Muscle of arm (tissue), 14 donors: Measurements from ENCODE around the gene GC. TPM values are rescaled to one million over a fixed set of nuclear protein-coding genes. Genes with fewer than 3 reads are reported as not detected.
"Not testable (repeated sequence)": the region's sequence is repeated elsewhere in the genome, so short reads cannot be mapped to it uniquely, and the experiment has no call there.

Source experiments
- DNase-seq: peaks from one replicate; pipeline ENCODE4 v3.0.0-alpha.2; 2013
- long read RNA-seq, 11 donors: transcript quantifications; one replicate each; lab custom pipeline, GENCODE V29; 2026
- polyA plus RNA-seq, 12 donors: library from polyadenylated mRNA; unstranded; fragments of 120-200 nt; gene quantifications; one replicate each; pipeline ENCODE4 v1.2.1, GENCODE V29; 2013; ENCODE audit not compliant: insufficient read length in 12 of 12

The GC gene, protein sequence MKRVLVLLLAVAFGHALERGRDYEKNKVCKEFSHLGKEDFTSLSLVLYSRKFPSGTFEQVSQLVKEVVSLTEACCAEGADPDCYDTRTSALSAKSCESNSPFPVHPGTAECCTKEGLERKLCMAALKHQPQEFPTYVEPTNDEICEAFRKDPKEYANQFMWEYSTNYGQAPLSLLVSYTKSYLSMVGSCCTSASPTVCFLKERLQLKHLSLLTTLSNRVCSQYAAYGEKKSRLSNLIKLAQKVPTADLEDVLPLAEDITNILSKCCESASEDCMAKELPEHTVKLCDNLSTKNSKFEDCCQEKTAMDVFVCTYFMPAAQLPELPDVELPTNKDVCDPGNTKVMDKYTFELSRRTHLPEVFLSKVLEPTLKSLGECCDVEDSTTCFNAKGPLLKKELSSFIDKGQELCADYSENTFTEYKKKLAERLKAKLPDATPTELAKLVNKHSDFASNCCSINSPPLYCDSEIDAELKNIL
- 10 to 100 TPM in 1 of 12 donors, under 1 TPM in 4, not detected in 7; 0.14 to 11.8 (median 0.60) TPM for polyA plus RNA-seq
- long read RNA-seq, donor 1, partial matches to known transcripts: 0 of 1 reads
- long read RNA-seq, donor 1, other reads (novel, unspliced or antisense): 0 of 1 reads
- long read RNA-seq, donor 2: 0 reads
- long read RNA-seq, donor 3: 0 reads
- long read RNA-seq, donor 4: 0 reads
- long read RNA-seq, donor 5: 0 reads
- long read RNA-seq, donor 6: 0 reads
- long read RNA-seq, donor 7: 0 reads
- long read RNA-seq, donor 8: 0 reads
- long read RNA-seq, donor 9: 0 reads
- long read RNA-seq, donor 10, partial matches to known transcripts: 0 of 1 reads
- long read RNA-seq, donor 10, other reads (novel, unspliced or antisense): 0 of 1 reads
- long read RNA-seq, donor 11: 0 reads

DNA sequence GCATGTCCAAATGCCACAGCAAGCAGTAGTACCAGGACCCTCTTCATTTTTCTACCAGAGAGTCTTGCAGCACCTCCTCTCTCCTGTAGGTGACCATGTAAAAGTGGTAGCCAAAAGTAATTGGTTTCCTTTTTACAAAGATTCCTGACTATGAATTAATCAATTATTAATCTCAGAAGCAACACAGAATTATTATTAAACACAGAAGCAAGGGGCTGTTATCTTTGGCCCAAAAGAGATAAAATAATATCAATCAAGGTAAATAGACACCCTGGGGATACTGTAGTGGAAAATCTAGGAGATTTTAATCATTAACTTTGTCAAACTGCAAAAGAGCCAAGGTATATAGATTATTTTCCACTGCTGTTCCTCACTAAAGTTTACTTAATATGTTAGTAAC lies at the start of gene GC:
Gene GC, minus strand, starts transcription at position 108 of the 400 bp plus-strand sequence. Its CDS starts 61 bp downstream, at position 47.
- DNase-seq: no peak

DNA sequence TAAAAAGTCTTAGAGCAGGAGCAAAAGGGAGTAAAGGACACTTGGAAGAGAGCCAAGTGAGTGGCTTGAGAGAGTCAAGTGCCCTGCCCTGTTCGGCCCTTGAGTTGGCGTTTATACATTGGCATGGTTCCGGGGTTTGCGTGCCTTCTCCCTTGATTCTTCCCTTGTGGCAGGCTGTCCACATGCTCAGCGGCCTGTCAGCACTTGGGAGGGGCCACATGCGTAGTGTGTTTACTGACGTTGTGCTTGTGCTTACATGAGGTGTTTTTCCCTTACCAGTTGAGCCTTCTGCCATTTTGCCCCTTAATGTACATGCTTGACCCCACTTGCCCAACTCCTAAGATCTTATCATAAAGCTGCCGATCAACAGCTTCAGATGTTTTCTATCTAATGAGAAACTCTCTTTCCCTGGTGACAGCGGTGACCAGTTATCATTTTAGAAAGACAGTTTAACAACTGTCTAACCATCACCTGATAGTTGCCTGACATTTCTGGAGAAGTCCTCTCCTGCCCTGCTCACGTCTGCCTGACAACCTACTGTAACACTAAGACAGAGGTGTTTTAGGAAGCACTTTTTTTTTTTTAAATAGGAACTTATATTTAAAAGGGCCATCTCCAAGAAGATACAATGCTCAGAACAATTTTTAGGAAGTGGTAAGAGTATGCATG lies 49.5 kb upstream of the GC start:
- DNase-seq: no peak

DNA sequence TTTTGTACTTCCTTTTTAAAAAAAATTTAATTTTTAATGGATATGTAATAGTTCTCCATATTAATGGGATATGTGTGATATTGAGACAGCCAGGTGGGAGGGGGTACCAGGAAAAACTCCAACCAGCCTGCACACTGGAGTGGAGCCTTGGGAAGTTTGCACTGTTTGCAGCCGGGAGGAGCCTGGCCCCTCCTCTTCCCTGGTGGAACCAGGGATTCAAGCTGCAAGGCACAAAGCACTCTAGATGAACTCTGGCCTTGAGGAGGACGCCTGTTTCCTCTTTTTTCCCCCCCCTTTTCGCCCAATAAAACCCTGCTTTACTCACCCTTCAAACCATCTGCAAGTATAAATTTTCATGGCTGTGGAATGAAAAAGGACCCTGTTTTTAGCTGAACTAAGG lies 48.2 kb upstream of the GC start:
- no peak for DNase-seq

DNA sequence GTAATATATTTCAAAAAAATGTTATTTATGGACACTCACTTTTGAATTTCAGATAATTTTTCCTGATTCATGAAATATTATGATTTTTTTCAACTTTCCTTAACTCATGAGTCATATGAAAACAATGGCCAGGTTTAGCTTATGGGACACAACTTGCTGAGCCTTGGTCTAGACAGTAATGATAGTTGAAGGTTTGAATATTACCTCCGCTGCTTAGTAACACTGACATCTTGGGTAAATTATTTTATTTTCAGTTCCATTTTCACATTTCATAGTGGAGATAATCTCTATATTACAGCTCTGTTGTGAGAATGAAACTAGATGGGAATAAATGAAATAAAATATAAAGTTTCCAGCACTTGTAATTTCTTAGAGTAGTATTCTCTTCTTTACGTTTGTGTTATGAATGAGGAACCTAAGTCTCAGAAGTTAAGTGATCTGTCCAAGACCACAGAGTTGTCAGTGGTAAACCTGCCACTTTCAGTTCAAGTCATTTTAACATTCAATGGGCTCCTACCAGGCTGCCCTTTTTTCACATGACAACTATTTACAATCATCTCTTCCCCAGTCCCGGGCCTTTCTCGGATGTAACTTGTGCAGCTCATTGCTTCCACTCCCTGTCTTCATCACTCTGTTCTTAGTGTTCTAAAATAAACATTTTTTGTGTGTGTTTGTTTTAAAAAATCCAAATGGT lies 46.8 kb upstream of the GC start:
- no peak for DNase-seq

DNA sequence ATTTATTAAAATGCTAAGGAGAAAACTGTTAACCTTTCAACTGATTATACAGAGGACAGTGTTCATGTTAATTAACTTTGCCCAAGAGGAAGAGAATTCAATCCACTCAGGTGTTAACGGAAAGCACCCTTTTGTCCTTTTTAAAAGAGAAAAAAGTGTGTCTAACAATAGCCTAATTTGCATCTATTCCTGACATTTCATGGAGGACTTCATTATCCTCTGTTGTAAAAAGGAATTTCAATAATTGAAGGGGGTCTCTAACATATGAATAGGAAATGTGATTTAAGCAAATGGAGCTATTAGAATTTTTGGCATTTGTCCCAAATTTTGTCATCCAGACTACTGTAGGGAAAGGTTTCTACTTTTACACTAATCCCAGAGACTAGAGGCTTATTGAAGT lies 44.6 kb upstream of the GC start:
- no peak for DNase-seq

DNA sequence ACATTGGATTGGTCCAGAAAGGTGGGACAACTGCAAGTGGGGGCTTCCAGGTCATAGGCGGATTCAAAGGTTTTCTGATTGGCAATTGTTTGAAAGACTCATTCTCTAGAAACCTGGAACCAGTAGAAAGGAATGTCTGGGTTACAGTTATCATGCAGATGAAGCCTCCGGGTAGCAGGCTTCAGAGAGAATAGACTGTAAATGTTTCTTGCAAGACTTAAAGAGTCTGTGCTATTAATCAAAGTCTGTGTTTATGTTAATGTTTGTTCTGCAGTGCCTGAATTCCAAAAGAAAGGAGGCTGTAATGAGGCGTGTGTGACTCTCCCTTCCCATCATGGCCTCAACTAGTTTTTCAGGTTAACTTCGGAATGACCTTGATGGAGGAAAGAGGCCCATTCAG lies 43.9 kb upstream of the GC start:
- DNase-seq: no peak

DNA sequence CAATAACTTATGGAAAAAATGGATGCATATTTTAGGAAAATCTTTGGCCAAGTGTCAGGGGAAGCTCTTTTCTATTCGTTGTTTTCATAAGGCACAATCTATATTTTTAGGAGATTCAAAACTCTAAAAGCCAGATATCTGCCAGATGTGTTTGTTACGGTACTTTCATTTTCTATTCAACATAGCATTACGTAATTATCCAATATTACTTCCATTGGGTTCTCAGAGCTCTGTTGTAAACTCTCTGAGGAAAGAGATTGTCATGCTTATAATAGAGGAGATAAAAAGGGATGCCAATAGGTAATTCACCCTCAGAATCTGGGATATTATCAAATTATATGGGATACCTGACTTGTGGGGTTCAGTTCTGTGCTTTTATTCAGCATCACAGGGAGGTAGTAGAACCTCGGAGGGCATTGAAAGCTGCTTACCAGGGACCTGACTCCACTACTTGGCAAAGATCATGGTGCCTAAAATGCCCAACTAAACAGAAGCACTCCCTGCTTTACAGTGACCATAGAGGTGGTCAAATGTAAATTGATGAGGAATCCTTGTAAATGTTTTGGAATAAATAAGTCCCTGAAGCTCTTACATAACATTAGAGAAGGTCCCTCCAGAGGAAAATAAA lies 32.9 kb upstream of the GC start:
- no peak for DNase-seq

DNA sequence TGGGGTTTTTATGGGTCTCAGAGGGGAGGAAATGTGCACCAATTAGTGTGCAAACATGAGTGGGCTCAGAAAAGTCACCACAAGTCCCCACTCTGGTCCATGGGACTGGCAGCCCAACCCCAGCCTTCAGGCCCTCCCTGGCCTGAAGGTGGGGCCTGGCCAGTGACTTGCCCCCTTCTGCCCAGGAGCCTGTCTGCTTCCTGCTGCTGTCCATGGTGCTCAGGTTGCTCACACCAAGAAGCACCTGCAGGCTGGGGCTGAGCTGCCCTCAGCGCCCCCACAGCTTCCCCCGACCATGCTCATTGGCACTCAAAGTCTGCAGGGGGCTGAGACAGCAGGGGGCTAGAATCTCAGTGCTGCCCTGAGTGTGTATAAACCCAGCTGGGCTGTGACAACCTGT lies 30.6 kb upstream of the GC start:
- DNase-seq: no peak

DNA sequence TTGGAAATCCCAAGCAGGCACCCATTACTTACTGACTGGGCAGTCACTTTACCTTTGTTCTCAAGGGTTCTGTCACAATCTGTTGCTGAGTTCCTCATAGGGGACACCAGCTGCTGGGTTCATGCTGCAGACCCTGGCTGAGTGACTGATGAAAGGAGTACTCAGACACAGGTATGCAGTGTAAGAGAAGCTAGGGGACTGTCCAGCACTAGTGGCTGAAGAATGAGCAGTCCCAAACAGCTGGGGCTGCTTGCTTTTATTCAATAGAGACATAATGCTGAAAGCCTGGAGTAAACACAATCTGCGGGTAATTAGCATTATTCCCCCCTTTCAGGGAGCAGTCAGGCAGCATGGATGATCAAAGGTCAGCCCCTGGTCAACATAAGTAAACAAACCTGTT lies 25.9 kb upstream of the GC start:
- DNase-seq: not testable (repeated sequence)

DNA sequence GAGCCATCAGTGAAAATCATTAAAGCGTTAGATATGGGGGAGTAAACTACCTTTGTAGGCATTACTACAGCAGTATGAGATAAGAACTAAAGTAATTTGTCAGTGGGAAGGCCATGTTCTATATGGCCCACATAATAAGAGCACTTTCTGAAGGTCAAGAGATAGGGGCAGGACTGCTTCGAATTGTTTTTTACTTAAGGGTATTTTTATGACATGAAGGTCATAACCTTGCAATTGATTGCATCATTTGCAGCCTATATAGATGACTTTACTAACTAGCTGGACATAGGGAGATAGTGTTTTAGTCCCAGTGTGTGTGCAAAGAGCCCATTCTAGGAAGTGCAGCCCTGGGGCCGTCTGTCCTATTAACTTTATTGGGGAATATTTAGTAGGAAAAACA lies 23.6 kb upstream of the GC start:
- DNase-seq: no peak

DNA sequence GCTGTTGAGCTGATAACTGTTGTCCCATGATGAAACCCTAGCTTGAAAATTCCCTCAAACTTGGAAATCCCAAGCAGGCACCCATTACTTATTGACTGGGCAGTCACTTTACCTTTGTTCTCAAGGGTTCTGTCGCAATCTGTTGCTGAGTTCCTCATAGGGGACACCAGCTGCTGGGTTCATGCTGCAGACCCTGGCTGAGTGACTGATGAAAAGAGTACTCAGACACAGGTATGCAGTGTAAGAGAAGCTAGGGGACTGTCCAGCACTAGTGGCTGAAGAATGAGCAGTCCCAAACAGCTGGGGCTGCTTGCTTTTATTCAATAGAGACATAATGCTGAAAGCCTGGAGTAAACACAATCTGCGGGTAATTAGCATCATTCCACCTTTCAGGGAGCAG lies 21.4 kb upstream of the GC start:
- not testable (repeated sequence) for DNase-seq

DNA sequence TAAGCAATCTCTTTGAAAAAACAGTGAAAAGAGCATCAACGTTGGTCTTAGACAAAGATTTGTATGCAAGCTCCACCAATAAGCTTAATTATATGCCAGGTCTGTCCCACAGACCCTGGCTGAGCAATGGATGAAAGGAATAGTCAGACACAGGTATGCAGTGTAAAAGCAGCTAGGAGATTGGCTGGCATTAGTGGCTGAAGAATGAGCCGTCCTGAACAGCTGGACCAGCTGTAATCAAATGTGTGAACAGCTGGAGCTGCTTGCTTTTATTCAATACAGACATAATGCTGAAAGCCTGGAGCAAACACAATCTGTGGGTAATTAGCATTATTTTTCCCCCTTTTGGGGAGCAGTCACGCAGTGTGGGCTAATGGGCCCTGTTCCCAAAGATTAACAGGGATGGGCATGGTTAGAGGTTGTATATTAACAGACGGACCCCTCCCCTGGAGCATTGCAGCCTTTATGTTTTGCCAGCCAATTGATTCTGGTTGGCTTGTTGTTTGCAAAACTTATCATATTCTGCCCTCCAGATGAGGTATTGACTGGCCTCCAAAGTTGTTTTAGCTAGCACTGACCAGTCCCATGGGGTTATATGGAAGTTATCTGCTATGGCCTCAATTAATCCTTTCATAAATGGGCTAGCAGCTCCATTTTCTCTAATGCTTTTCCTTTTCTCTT lies 20.3 kb upstream of the GC start:
- DNase-seq: not testable (repeated sequence)

DNA sequence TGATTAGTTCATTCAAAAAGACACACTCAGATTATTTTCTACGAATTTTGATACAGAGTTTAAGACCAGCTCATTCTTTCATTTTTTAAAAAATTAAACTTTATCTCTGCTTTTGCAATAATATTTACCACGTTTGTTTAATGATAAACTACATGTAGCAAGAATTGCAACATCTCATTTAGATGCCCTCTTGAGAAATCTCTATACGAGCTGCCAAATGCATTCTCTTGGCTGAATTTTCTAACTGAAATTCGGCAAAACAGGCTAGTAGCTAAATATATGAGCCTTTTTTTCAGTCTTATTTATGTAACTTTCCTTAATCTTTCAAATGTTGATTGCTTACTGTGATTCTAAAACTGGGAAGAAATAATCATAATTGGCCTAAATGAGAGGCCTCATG lies 2.1 kb upstream of the GC start:
- DNase-seq: no peak

DNA sequence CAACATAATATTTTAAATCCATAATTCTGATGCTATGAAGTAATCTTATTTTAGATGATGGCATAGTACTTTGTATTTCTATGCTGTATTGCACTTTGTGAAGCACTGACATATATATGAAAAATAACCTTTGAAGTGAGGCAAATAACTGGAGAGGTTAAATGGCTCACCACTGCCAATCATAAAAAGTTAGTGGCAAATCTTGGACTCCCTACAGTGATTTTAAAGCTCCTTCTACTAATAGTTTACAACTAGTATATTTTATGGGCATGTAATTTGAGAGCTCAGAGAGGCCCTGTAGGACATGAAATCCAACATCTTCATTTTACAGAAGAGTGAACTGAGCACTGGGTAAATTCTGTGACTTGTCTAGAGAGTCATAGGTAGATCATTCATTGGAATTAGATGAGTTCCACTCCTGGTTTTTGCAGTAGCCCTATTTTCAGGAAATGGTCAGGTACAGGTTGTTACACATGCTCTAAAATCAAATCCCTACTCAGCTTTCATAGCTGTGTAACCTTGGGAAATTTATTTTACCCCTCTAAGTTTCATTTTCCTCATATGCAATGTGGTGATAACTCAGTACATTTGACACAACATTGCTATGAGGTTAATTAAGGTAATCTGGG lies 804 bp upstream of the GC start:
- DNase-seq: no peak

DNA sequence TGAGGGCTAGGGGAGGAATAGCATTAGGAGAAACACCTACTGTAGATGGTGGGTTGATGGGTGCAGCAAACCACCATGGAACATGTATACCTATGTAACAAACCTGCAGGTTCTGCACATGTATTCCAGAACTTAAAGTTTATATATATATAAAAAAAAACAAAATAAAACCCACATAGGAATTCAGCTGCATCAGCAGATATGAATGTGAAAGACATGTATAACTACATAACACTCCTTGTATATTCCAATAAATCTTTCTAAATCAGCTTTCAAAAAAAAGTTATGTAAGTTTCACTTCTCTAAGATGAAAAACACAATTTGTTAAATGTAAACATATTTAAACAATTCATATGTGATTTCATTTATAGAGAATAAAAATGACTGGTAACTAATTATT lies 6.0 kb downstream of the GC start:
- DNase-seq: no peak

DNA sequence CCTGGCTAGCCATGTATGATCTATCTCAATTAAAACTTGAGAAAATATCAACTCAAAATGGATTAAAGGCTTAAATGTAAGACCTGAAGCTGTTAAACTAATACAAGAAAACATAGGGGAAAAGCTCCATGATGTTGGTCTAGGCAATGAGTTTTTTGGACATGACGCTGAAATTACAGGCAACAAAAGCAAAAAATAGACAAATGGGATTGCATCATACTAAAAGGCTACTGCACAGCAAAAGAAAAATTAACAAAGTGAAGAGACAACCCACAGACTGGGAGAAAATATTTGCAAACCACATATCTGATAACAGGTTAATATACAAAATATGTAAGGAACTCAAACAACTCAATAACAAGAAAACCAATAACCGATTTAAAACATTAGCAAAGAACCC lies 8.4 kb downstream of the GC start:
- no peak for DNase-seq

DNA sequence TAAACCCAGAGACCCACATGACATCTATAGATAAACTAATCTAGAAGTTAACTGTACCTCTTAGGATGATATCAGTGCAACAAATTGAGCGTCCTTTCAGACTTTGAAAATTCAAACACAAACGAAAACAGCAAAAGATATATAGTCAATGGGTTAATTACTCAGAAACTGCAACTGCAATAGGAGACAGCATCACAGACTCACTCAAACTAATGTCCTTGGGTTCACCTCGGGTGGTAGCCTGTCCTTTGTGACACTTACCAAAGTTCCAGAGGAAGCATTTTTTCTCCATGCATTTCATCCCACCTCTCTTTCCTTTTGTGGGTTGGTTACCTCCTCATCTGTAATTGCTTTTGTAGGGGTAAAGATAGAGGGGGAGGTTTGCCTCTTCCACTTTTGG lies 9.7 kb downstream of the GC start:
- DNase-seq: no peak

DNA sequence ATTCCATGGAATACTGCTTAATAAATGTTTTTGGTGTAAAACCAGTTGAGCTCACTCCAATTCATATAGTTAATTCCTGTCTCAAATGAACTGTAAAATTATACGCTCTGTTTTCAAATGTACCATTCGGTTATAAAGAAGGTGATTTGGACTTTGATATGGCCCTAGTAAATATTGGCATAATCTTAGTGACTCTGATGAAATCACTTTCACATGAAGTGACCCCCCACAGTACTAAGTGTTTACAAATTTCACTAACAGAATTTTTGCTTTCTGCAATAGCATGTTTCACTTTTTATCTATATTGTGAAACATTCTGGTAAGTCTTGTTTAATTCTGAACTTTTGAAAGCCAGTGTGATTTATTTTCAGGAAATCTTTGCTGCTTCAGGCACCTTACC lies 10.9 kb downstream of the GC start:
- no peak for DNase-seq

DNA sequence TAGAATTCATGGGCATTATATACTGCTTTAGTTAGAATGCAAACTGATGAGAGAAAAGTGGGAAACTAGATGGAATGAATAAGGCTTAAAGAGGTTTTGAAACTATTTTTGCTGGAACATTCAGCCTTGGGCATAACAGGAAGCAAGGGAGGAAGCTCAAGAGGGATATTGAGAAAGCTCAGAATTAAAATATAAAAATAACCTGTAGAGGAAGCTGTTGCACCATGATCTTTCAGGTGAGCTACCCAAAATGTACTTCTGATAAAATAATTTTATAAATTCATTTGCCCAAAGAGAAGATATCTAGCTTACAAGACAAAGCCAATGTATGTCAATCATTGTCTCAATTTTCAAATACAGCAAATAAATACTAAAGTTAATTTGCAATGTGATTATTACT lies 11.3 kb downstream of the GC start:
- DNase-seq: no peak

DNA sequence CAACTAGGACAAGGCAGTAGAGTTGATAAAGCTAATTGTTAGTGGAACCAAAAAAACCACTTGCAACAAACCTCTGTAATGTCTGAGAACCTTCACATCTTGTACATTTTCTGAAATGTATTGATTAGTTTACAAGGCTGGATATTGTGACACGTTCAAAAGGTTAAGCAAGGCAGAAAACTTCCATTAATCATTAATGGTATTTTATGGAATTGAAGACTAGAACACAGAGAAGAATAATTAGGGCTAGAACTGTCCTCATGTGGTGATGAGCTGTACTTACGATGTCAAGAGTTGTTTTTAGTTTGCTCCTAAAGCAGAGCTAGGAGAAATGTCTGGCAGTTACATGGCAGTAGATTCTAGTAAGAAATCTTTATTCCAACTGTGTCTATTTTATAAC lies 12.3 kb downstream of the GC start:
- DNase-seq: no peak
